ENCODE data around the gene OR2T33.
A peak's percentile ranks its signal among the peaks of the same experiment; 100 is the strongest.
"Not testable (repeated sequence)": the region's sequence is repeated elsewhere in the genome, so short reads cannot be mapped to it uniquely, and the experiment has no call there.

Gene OR2T33, protein sequence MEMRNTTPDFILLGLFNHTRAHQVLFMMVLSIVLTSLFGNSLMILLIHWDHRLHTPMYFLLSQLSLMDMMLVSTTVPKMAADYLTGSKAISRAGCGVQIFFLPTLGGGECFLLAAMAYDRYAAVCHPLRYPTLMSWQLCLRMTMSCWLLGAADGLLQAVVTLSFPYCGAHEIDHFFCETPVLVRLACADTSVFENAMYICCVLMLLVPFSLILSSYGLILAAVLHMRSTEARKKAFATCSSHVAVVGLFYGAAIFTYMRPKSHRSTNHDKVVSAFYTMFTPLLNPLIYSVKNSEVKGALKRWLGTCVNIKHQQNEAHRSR

DNA sequence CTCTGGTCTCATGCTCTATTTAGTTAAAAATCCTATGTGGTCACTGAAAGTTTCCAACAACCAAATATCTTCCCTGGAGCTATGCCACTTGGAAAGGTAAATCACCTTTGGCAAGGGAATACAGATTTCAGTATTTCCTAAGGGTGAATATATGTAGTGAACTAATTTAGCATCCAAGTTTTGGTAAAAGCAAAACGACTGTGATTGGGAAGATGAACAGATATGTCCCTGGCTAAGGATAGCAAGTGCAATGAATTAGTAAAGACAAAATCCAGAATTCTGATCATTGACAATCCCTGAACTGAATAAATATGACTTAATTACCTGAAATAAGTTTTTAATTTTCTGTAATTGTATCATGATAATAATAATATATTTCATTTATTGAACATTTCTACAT, at the start of gene OR2T33:
OR2T33 (minus strand) TSS at position 101 of the 400 bp plus-strand sequence. CDS start 4,162 bp downstream, outside the sequence.
- no peak within 1 kb of the TSS for H3K27ac Mint-ChIP-seq

GRCh38 chr1:248324468-248324867, 46.7 kb upstream of the OR2T33 start, which contains the start of gene OR2M7:
TSS of gene OR2M7 (minus strand) at chr1:248324568. CDS start at chr1:248324568, 0 bp downstream.
- DNase-seq (no peak), ATAC-seq (replicated peaks) (no peak)
- no peak within 1 kb of the TSS for H3K4me3 Mint-ChIP-seq
- H3K27me3 Mint-ChIP-seq = peaks cover 0 to 13% of the 10 kb centered on the region in 2 donors
- no peaks in the 10 kb centered on the region for H3K36me3 Mint-ChIP-seq
- peaks cover 0 to 1% of the 10 kb centered on the region in 2 donors for H3K4me1 Mint-ChIP-seq
- no peak within 1 kb of the TSS for H3K27ac Mint-ChIP-seq
- H3K9me3 Mint-ChIP-seq = no peaks in the 10 kb centered on the region

More for the DNA sequence above, at the start of gene OR2T33:
- peaks cover 0 to 5% of the 10 kb centered on the region in 2 donors for H3K4me1 Mint-ChIP-seq
- ATAC-seq (replicated peaks) (no peak), DNase-seq (no peak)
- H3K36me3 Mint-ChIP-seq = no peaks in the 10 kb centered on the region
- H3K9me3 Mint-ChIP-seq = peaks cover 0 to 4% of the 10 kb centered on the region in 2 donors
- H3K4me3 Mint-ChIP-seq = no peak within 1 kb of the TSS
- no peaks in the 10 kb centered on the region for H3K27me3 Mint-ChIP-seq

DNA sequence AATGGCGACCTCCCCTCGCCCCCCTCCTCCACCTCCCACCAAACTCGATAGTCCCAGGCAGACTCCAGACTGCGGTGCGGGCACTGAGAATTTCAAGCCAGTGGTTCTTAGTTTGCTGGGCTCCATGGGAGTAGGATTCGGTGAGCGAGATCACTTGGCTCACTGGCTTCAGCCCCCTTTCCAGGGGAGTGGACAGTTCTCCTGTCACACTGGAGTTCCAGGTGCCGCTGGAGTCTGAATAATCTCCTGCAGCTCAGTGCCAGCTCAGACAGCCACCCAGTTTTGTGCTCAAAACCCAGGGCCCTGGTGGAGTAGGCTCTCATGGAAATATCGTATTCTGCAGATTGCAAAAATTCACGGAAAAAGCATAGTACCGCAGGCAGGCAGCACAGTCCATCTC, 39.0 kb upstream of the OR2T33 start:
- H3K27me3 Mint-ChIP-seq = peaks cover 16 to 23% of the 10 kb centered on the region in 2 donors
- H3K9me3 Mint-ChIP-seq = peaks cover 25 to 26% of the 10 kb centered on the region in 2 donors
- DNase-seq = no peak
- H3K27ac Mint-ChIP-seq = no peak overlapping the region
- ATAC-seq (replicated peaks) = no peak
- no peaks in the 10 kb centered on the region for H3K4me1 Mint-ChIP-seq
- H3K4me3 Mint-ChIP-seq = no peak overlapping the region
- H3K36me3 Mint-ChIP-seq = peaks cover 0 to 7% of the 10 kb centered on the region in 2 donors

GRCh38 chr1:248306740-248307139, 29.0 kb upstream of the OR2T33 start:
- H3K4me1 Mint-ChIP-seq; H3K36me3 Mint-ChIP-seq; H3K9me3 Mint-ChIP-seq; H3K27ac Mint-ChIP-seq; DNase-seq; H3K4me3 Mint-ChIP-seq; ATAC-seq (replicated peaks); H3K27me3 Mint-ChIP-seq: not testable (repeated sequence)

DNA sequence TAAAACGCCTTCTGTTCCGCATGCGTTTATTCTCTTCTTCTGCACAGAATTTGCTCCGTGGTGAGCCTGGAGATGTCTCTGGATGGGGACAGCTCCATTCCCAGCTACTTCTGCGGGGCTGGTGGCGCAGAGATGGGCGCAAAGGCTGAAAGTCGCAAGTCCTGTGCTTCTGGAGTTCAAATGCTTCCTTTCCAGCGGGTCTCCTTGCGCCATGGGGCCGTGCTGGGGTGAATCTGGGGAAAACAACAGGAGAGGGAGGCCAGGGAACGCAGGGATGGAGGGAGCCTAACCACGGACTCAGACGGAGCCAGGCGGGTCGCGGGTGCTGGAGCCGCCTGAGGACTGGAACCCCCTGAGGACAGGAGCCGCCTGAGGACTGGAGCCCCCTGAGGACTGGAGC, 28.3 kb upstream of the OR2T33 start:
- H3K36me3 Mint-ChIP-seq = no peaks in the 10 kb centered on the region
- no peaks in the 10 kb centered on the region for H3K9me3 Mint-ChIP-seq
- no peaks in the 10 kb centered on the region for H3K4me1 Mint-ChIP-seq
- ATAC-seq (replicated peaks) = no peak
- H3K27ac Mint-ChIP-seq = no peak overlapping the region
- H3K4me3 Mint-ChIP-seq = no peak overlapping the region
- DNase-seq = no peak
- H3K27me3 Mint-ChIP-seq = no peaks in the 10 kb centered on the region

GRCh38 chr1:248305672-248306071, 27.9 kb upstream of the OR2T33 start:
- H3K27me3 Mint-ChIP-seq; H3K4me1 Mint-ChIP-seq; H3K9me3 Mint-ChIP-seq; ATAC-seq (replicated peaks); H3K36me3 Mint-ChIP-seq; H3K4me3 Mint-ChIP-seq; DNase-seq; H3K27ac Mint-ChIP-seq: not testable (repeated sequence)

DNA sequence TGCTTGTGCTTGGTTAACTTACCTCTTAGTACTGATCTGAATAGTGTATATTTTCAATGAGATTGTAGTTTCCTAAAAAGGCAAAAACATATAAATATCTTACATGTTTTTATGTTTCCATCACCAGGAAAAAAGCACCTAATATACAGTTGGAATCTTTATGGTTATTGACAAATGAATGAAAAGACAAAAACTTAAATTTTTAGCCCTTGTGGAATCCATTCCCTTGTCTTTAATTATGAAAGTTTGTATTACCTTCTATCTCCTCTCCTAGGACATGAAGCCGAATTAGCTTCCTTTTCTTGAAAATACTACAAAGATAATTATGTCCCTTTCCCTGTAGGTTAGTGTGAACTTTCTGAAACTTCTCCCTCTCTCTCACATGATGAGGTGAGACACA, 25.5 kb upstream of the OR2T33 start, which contains the start of gene OR2T12:
OR2T12 (minus strand) TSS at position 101 of the 400 bp plus-strand sequence. CDS start 7,846 bp downstream, outside the sequence.
- ATAC-seq (replicated peaks) (no peak), DNase-seq (no peak)
- peaks cover 0 to 5% of the 10 kb centered on the region in 2 donors for H3K9me3 Mint-ChIP-seq
- no peak within 1 kb of the TSS for H3K4me3 Mint-ChIP-seq
- H3K27me3 Mint-ChIP-seq = no peaks in the 10 kb centered on the region
- no peaks in the 10 kb centered on the region for H3K4me1 Mint-ChIP-seq
- H3K27ac Mint-ChIP-seq = no peak within 1 kb of the TSS
- H3K36me3 Mint-ChIP-seq = no peaks in the 10 kb centered on the region

GRCh38 chr1:248288391-248288790, 10.6 kb upstream of the OR2T33 start:
- Mint-ChIP-seq H3K9me3 (no peaks in the 10 kb centered on the region), H3K4me3 (no peak overlapping the region), H3K27me3 (peaks cover 0 to 10% of the 10 kb centered on the region in 2 donors), H3K4me1 (peaks cover 0 to 4% of the 10 kb centered on the region in 2 donors), H3K27ac (no peak overlapping the region), H3K36me3 (no peaks in the 10 kb centered on the region)
- DNase-seq (no peak), ATAC-seq (replicated peaks) (no peak)

DNA sequence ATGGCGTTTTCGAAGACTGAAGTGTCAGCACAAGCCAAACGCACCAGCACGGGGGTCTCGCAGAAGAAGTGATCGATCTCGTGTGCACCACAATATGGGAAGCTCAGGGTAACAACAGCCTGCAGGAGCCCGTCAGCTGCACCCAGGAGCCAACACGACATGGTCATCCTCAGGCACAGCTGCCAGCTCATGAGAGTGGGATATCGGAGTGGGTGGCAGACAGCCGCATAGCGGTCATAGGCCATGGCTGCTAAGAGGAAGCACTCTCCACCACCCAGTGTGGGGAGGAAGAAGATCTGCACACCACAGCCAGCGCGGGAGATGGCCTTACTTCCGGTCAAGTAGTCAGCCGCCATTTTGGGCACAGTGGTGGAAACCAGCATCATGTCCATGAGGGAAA, 4.6 kb downstream of the OR2T33 start:
- ATAC-seq (replicated peaks); H3K4me3 Mint-ChIP-seq: not testable (repeated sequence)

DNA sequence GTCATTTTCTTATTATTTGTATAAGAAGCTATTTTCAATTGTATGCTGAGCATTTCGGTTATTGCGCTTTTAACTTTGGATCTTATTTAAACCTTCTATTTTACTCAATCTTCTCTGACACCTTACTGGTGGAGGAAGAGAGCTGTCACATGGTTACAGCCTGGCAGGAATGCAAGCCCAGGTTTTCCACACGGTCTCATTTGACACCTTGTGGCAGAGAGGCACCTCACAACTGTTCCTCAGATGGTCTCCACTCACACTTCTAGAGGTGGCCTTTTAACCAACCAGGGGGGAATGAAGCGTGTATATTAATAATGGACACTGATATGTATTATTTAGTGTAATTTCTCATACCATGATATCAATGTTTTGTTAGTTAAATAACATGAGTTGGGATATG, 9.6 kb downstream of the OR2T33 start:
- Mint-ChIP-seq H3K4me3 (no peak overlapping the region), H3K36me3 (no peaks in the 10 kb centered on the region), H3K27me3 (no peaks in the 10 kb centered on the region), H3K9me3 (peaks cover 1 to 4% of the 10 kb centered on the region in 2 donors), H3K4me1 (no peaks in the 10 kb centered on the region), H3K27ac (no peak overlapping the region)
- ATAC-seq (replicated peaks) = no peak
- no peak for DNase-seq

More for the DNA sequence above, 4.6 kb downstream of the OR2T33 start:
- not testable (repeated sequence) for DNase-seq, H3K27me3 Mint-ChIP-seq, H3K36me3 Mint-ChIP-seq, H3K4me1 Mint-ChIP-seq, H3K27ac Mint-ChIP-seq, H3K9me3 Mint-ChIP-seq

- H3K36me3 Mint-ChIP-seq; H3K27me3 Mint-ChIP-seq; H3K27ac Mint-ChIP-seq; DNase-seq; ATAC-seq (replicated peaks); H3K4me3 Mint-ChIP-seq; H3K4me1 Mint-ChIP-seq: not testable (repeated sequence)
- peaks cover 13 to 23% of the 10 kb centered on the region in 2 donors for H3K9me3 Mint-ChIP-seq
Observed at GRCh38 chr1:248259309-248259708, 18.5 kb downstream of the OR2T33 start.

DNA sequence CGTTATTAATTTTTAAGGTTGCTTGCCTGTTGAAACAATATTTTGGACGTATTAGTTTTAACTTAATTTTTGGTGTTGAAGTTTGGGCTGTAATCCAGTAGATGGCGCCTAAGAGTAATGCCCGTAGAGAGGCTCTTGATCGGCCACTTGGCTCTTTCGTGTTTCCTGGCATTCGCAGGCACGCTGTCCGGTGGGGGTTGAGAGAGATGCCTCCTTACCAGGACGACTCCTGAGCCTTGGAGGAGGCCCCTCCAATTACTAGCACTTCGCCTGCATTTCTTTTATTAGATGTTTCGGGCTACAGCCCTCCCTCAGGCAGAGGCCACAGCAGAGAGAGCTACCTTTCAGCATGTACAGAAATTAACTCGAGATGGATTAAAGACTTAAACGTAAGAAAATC, 34.6 kb downstream of the OR2T33 start:
- H3K4me1 Mint-ChIP-seq = peaks cover 3 to 5% of the 10 kb centered on the region in 2 donors
- peak in 1 of 2 donors; percentile 58 for ATAC-seq (replicated peaks)
- peaks cover 0 to 3% of the 10 kb centered on the region in 2 donors for H3K9me3 Mint-ChIP-seq
- peak overlapping the region; percentile 65 for H3K27ac Mint-ChIP-seq
- H3K27me3 Mint-ChIP-seq = peaks cover 15 to 17% of the 10 kb centered on the region in 2 donors
- H3K36me3 Mint-ChIP-seq = no peaks in the 10 kb centered on the region
- DNase-seq = peak; percentile 14
- H3K4me3 Mint-ChIP-seq = peak overlapping the region; percentile 56 to 76

- peaks cover 12 to 17% of the 10 kb centered on the region in 2 donors for H3K27me3 Mint-ChIP-seq
- no peak overlapping the region for H3K27ac Mint-ChIP-seq
- ATAC-seq (replicated peaks) = no peak
- no peak overlapping the region for H3K4me3 Mint-ChIP-seq
- peaks cover 0 to 2% of the 10 kb centered on the region in 2 donors for H3K9me3 Mint-ChIP-seq
- H3K4me1 Mint-ChIP-seq = peaks cover 3 to 5% of the 10 kb centered on the region in 2 donors
- no peak for DNase-seq
- H3K36me3 Mint-ChIP-seq = no peaks in the 10 kb centered on the region
Observed at GRCh38 chr1:248239478-248239877, 38.3 kb downstream of the OR2T33 start.

GRCh38 chr1:248231117-248231516, 46.7 kb downstream of the OR2T33 start, which contains the start of gene OR2M4:
TSS of gene OR2M4 (plus strand) at chr1:248231417. CDS start at chr1:248238929, 7,512 bp downstream.
- Mint-ChIP-seq H3K4me1 (no peaks in the 10 kb centered on the region), H3K27me3 (peaks cover 8 to 9% of the 10 kb centered on the region in 2 donors), H3K36me3 (no peaks in the 10 kb centered on the region), H3K9me3 (peaks cover 0 to 7% of the 10 kb centered on the region in 2 donors), H3K4me3 (no peak within 1 kb of the TSS), H3K27ac (no peak within 1 kb of the TSS)
- ATAC-seq (replicated peaks) = no peak
- no peak for DNase-seq

DNA sequence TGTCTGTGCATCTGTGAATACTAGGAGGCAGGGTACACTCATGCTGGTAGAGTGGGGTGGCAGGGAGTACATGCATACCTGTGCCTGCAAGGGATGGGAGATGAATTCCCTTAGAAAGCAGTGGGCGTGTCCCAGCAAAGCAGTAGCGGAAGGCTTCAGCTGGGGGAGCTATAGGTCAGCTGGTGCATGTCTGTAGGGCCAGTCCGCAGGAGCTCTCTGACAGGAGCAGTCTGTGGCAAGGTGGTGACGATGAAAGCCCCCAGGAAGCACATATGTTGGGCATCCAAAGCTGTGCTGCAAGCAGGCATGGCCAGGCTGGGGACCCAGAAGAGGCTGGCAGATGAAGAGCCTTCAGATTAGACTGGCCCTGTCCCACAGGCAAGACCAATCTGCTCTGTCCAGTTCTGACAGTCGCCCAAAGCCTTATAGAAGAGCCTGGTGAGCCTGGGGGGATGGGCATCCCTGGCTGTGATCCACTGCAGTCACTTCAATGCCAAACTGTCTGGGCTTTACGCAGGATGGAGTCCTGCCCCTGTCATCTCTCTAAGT, 48.3 kb downstream of the OR2T33 start:
- Mint-ChIP-seq H3K9me3 (peaks cover 0 to 5% of the 10 kb centered on the region in 2 donors), H3K4me1 (no peaks in the 10 kb centered on the region), H3K4me3 (no peak overlapping the region), H3K27ac (no peak overlapping the region), H3K27me3 (peaks cover 5 to 9% of the 10 kb centered on the region in 2 donors), H3K36me3 (no peaks in the 10 kb centered on the region)
- ATAC-seq (replicated peaks) = no peak
- DNase-seq = no peak
